Measurements from ENCODE around the gene TMEM86B.

DNA sequence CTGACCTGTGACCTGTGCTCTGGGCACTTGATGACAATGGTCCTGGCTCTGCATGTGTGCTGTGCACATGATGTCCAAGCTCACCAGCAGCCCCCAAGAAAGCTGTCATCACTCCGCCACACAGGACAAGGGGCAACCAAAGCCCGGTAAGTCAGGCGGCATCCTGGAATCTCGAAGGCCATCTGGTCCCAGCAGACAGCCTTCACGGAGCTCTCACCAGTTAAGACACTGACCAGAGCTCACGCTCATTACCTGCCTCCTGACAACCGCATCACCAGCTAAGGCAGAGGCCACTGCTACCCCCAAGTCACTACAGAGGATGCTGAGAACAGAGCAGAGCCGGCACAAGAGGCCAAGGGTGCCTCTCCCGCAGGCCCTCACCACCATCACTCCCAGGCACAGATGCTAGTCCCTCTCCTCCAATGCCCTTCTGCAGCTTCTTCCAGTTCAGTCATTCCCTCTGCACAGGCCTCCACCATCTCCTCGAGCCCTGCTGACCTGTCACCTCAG lies 19.7 kb upstream of the TMEM86B start:
- TF ChIP-seq, protein P1, sequence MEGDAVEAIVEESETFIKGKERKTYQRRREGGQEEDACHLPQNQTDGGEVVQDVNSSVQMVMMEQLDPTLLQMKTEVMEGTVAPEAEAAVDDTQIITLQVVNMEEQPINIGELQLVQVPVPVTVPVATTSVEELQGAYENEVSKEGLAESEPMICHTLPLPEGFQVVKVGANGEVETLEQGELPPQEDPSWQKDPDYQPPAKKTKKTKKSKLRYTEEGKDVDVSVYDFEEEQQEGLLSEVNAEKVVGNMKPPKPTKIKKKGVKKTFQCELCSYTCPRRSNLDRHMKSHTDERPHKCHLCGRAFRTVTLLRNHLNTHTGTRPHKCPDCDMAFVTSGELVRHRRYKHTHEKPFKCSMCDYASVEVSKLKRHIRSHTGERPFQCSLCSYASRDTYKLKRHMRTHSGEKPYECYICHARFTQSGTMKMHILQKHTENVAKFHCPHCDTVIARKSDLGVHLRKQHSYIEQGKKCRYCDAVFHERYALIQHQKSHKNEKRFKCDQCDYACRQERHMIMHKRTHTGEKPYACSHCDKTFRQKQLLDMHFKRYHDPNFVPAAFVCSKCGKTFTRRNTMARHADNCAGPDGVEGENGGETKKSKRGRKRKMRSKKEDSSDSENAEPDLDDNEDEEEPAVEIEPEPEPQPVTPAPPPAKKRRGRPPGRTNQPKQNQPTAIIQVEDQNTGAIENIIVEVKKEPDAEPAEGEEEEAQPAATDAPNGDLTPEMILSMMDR (IDR thresholded peaks at IDR 0.05), result no peak
- TF ChIP-seq POLR2A (IDR thresholded peaks at IDR 0.05), result no peak

All from adrenal gland (tissue), 5 donors.